Stimulated activated CD4-positive, alpha-beta T cell treated with anti-CD3 and anti-CD28 coated beads, Interleukin-1b, Interleukin-23, amount 100 ng/mL, for 48 hours (primary cell): ENCODE results near the gene CCDC134.
"Not testable (repeated sequence)": the region's sequence is repeated elsewhere in the genome, so short reads cannot be mapped to it uniquely, and the experiment has no call there.

Source experiments
- DNase-seq: peaks from one replicate; pipeline ENCODE4 v3.0.0-alpha.2; 2020

CCDC134 gene

DNA sequence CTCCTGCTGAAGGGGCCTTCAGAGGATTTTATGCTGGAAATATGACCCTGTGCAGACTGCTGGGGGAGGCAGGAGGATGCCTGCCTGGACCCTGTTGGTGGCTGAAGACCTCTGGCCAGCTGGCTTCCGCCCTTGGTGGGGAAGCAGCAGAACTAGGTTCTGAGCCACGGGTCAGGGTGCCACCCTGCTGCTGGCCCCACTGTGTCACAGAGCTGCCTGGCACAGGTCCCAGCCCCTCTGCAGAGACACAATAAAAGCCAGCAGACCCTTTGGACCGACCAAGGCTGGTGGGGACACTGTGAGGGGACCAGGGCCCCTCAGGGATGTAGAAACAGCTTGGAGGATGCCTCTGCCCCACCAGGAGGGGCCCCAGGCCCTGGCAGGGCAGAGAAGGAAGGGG lies 25.5 kb downstream of the CCDC134 start:
- no peak for DNase-seq

DNA sequence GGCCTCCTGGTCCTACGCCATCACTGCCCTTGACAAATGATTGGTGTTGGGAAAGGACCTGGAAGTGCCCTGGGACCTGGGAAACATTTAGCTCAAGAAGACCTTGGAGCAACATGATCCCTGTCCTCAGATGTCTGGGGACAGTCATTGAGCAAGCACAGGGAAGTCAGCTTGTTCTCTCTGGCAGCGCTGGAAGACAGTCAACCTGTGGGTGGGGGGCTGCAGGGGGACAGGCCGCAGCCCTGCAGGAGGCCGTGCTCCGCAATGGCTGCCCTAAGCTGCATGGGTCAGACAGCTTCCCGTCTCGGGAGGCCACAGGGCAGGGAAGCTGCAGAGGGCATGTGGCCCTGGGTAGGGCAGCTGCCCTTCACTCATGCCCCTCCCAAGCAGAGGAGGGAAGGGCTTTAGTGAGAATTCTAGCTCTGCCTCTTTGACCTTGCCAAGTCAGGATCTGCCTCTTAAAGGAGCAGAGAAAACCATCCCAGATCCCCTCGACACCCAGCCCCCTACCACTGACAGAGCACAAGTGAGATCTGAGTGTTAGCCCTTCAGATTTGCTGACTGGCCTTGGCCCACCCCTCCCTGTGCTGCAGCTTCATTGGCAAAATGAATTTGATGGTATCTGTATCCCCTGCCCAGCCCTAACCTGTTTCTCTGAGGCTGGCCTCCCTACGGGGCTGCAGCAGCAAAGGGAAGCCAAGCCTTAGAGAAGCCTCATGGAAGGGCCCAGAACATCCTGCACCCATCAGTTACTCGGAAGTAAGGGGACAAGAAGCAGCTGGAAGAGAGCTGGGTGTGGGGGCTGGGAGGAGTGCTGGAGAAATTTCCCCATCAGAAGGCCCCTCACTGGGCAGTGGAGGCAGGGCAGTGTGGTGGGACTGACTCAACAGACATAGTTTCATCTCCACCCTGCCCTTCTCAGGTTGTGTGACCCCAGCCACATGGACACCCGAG lies 26.2 kb downstream of the CCDC134 start:
- DNase-seq: no peak

DNA sequence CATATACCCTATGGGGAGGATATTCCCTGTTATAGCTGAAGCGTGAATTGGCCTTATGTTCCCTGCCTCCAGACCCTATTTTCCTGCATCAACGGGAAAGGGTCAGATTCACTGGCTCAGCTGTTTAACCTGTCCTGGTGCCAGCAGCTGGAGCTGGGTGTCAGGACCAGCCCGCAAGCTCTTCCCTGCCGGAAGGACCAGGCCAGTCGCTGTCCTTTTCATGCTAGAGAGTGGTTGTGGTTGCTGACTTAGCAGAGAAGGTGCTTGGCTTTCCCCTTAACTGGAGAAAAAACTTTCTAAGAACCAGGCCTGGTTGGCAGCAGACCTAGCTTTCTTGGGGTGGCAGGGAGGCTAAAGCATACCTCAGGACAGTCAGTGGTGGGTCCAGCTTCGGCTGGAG lies 27.2 kb downstream of the CCDC134 start:
- DNase-seq: no peak

DNA sequence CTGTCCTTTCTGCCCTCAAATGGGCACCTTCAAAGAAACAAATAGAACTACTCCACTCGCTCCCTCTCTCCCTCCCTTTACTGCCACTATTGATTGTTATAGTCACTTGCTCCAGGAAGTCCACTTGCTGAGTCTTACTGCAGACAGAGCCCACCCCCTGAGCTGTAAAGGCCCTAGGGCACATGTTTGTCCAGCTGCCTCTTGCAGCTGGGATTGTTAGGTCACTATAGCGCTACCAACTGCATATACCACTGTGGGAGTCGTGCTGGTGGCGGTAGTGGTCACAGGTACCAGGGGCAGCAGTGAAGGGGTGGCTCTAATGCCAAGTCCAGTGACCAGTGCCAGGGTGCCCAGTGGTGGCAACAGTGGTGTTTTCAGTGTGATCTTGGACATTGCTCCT lies 28.0 kb downstream of the CCDC134 start:
- DNase-seq: no peak

DNA sequence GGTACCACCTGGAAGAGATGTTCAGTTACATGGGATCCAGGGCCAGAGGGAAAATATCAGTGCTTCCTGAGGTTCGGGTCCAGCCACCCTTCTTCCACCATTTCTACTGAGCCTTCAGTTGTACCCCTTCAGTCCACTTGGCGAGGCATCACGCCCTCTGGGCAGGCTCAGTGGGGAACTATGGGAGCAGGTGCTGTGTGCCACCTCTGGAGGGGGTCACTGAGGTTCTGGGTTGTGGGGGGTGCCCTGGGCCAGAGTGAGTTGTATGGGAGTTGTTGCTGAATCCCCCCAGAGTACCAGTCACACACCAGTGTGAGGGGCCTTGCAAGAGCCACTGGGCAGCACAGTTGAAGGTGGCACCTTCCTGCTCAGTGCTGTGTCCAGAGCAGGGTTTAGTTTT lies 29.7 kb downstream of the CCDC134 start:
- DNase-seq: no peak

DNA sequence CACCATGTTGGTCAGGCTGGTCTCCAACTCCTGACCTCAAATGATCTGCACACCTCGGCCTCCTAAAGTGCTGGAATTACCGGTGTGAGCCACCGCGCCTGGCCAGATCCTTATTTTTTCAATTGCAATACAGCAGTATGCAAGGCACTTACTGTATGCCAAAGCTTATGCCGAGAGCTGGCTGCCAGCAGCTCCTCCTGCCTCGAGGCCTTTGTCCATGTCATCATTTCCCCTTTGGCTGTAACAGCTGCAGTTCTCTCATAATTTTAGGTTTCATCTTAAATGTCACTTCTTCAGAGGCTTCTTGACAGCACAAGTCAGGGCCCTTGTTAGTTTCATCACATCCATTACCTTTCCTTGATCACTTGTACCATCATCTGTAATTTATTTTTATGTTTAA lies 30.9 kb downstream of the CCDC134 start:
- DNase-seq: no peak

DNA sequence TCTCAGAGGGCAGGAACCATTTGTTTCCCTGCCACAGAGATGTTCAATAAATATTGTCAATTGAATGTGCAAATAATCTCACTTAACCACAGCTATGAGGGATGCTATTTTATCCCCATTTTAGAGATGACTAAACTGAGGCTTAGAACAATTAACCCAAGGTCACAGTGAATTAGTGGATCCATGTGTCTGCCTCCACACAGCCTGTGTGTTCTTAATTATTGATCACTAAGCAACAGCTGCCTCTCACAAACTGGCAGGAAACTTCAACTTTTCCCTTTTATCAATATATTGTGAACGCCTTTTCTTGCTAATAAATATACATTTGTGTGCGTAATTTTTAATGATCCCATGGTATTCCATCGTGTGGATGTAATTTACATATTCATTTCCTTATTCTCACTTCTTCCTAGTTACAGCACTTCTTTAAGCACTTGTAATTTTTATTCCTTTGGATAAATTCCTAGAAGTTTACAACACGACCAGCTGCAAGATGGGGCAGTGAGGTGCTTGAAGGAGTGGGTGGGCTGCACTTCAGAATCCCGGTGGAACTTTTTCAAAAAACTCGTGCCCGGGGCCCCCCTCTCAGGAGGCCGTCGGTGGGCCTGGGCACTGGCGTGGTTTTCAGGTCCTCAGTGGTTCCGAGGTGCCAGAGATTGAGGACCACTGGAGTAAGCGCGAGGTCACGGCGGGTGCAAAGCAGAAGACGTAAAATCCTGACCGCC lies 31.5 kb downstream of the CCDC134 start:
- DNase-seq: no peak

DNA sequence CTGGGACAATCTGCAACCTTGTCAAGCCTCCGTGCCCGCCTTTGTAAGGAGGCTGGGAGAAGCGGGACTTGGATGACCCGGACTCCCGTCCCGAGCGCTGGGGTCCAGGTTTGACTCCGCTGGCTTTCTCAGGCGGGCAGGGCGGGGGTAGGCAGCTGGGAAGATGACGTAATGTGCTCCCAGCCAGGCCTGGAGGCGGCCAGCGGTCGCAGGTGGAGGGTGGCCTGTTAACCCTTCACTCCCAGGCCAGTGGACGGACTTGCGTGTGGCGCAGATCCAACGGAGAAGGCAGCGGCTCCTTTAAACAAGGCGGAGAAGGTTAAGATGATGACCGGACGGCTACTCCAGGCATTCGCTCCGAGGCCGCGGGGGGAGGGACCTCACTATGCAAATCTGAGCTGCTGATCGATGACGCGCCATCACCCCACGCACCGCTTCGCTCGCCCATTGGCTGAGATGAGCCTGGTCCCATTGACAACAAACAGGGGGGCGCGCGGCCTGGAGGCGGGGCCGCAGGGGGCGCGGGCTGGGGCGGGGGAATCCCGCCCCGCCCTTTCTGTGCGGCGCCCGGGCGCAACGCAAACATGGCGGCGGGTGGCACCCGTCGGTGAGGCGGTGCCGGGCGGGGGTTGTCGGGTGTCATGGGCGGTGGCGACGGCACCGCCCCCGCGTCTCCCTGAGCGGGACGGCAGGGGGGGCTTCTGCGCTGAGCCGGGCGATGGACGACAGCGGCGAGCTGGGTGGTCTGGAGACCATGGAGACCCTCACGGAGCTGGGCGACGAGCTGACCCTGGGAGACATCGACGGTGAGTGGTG lies 32.3 kb downstream of the CCDC134 start, which contains the start of gene SREBF2:
Gene SREBF2 (plus strand): TSS at position 553 of the 816 bp plus-strand sequence. CDS start 166 bp downstream, at position 719.
- peak; percentile 99 for DNase-seq

DNA sequence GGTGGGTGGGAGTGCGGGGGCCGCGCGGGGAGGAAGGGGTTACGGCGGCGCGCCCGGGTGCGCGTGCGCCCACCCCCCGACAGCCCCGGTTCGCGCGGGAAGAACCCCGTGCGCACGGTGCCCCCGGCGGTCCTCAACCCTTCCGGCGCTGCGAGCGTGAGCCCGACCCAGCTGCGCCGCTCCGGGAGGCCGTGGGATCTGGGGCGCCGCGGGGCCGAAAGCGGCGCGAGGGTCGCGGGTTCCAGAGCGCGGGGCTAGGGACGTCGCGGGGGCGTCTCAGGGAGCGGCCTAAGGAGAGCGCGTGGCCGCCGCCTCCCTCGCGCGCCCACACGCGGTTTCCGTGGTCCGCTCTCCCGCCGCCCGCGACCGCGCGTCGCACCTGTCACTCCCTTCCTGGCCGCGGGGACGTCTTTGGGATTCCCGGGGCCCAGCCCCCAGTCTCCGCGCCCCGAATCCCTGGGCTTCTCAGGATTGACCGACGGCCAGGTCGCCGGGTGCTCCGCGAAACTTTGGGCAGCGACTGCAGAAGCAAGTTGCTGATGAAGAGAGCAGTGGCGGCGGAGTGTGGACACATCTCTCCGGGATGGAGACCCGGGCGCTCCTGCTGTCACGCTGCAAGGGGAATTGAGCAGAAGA lies 33.0 kb downstream of the CCDC134 start:
- DNase-seq: no peak

DNA sequence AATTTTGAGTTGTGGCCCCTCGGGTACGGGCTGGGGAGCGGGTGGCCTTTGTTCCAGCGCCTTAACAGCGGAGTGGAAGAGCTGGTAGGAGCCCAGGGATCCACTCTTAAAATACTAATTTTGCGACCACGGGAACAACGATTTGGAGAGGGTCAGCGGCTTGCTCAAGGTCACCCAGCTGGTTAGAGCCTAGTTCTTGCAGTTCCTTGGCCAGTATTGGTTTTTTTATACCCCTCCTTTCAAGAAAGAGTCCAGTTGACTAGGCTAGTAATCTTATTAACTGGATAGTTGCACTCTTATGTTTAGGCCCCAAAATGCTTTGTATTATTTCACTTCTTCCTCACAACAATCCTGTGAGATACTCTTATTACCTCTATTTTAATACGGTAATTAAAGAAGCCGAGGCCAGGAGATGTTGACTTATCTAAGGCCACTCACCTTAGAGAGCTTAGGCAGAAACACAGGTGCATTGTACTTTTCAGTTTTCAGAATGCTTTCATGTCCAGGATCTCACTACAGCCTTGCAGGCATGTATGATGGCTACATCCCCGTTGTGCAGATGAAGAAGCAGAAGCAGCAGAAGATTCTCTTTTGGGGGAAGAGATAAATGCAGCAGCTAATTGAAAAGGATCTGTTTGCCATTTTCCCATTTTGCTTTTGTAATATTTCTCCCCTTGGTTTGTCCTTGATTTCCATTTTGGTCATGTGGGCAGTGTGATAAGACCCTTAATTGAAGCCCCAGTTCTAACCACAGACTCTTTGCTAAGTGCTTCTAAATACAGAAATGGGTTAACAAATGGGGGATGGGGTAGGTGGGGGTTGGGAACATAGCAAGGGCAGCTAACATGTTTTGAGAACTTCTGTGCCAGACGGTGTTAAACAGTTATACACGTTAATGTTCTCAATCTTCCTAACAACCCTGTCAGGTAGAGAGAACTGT lies 33.8 kb downstream of the CCDC134 start:
- no peak for DNase-seq

DNA sequence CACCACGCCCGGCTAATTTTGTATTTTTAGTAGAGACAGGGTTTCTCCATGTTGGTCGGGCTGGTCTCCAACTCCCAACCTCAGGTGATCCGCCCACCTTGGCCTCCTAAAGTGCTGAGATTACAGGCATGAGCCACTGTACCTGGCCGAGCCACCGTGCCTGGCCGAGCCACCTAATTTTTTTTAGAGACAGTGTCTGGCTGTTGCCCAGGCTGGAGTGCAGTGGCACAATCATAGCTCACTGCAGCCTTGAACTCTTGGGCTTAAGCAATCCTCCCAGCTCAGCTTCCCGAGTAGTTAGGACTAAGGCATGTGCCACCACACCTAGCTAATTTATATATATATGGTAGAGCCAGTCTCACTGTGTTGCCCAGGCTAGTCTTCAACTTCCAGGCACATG lies 35.0 kb downstream of the CCDC134 start:
- DNase-seq: not testable (repeated sequence)

DNA sequence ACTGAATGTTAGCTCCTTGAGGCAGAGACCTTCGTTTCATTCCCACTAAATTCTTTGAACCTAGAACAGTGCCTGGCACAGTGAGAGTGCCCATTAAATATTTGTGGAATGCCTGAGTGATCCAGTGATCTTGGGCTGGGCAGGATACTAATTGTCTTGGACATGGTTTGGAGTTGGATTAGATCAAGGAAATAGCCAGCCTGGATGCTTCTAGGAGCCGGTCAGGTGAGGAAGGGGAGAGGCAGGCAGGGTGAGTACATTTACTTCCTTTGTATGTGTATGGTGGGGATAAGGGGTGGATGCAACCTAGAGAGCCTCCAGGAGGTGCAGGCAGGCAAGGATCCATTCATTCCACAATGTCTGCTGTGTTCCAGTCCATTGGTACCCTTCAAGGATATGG lies 36.1 kb downstream of the CCDC134 start:
- DNase-seq: no peak

DNA sequence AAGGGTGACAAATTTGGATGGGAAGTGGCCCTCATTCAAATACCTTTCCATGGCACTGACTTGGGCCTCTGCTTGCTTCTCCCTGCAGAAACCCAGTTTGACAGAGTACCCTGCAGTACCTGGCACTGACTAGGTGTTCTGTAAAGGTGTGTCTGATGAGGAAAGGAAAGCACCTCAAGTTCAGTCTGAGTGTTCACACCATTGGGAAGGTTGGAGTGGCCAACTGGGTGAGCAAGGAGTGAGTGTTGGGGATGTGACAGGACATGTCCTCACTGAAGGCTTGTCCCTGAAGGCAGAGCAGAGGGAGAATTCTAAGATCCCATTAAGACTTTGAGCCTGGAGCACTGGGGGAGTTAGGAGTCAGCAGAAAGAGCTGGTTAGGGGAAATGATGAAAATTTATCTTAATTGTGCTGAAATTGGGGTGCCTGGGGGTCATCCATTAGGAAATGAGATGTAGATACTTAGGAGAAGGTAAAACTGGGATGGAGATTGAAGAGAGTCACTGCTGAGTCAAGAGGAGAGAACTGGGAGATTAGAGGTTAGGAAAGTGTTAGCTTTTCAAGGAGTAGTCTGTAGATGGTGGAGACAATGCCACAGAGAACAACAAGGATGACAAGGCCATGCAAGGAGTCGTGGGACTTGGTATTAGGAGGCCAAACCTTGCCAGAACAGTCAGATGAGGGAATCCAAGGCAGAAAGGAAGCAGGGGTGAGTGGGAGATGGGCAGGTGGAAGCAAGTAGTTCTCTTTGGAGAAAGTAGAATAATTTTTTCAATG lies 38.6 kb downstream of the CCDC134 start:
- DNase-seq: no peak

DNA sequence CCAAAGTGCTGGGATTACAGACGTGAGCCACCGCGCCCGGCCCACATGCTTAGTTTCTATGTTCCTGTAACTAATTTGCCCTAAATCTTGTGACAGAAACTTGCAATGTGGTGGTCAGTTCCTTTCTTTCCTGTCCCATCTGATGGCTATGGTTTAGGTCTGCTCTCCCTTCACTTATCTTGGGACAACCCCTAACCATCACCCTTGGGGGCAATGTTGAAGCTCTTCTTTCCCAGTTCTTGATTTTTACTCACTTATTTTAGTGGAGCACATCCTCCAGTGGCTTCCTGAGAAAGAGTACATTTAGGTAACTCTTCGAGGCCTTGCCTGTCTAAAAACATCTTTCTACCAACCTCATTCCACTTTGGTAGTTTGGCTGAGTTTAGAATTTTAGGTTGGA lies 39.7 kb downstream of the CCDC134 start:
- DNase-seq: no peak

DNA sequence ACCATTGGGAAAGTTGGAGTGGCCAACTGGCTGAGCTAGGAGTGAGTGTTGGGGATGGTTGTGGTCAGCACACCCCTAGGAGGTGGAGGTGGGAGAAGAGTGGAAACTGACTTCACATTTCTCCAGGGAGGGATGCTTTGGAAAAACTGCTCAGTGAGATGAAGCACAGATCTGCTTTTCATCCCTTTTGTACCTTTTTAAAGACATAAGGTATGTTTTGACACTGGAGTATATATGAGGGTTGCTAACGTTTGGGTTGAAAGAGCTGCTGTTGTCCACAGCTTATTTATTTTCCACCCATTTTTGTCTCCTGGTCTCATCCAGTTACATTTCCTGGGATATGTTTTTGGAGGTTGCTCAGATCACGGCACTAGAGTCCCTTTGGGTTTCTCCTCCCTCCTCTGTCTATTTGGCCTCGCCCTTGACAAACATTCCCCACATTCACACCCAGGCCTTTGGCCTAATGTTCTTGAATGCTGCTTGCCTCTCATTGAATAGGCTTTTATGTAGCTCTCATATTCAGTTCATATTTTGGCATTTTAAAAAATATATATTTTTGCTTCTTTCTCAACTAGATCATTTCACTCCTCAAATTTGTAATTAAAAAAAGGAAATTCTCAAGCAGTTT lies 40.7 kb downstream of the CCDC134 start:
- DNase-seq: no peak

DNA sequence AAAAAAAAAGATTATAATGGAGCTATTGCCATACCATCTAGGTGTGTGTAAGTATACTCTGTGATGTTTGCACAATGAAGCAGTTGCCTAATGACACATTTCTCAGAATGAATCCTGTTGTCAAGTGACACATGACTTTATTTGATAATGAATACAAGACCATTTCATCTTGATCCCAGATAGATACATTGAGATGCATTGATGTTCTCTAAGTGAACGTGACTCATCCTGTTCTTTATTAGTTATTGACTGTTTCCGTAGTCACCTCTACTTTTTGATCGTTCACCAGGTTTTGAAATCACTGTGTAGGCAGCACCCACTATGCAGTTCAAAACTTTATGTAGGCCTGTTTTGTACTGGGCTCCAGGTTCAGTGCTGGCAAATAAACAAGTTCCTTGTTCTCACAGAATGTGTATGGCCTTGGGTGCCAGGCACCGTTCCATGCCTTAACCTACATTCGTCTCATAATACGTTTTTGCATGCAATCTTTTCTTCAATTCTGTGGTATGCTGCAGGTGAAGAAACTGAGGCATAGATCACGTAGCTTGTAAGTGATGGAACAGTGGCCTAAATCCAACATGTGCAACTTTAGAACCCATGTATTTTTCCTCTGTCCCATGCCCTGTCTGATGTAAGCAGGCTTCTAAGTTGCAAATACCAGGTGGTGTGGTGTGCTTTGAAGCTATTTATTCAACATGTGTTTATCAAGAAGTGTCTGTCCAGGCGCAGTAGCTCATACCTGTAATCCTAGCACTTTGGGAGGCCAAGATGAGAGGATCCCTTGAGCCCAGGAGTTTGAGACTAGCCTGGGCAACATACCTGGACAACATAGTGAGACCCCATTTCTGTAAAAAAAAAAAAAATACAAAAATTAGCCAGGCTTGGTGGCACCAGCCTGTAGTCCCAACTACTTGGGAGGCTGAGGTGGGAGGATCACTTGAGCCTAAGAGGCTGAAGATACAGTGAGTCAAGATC lies 42.8 kb downstream of the CCDC134 start:
- peak; percentile 45 for DNase-seq

DNA sequence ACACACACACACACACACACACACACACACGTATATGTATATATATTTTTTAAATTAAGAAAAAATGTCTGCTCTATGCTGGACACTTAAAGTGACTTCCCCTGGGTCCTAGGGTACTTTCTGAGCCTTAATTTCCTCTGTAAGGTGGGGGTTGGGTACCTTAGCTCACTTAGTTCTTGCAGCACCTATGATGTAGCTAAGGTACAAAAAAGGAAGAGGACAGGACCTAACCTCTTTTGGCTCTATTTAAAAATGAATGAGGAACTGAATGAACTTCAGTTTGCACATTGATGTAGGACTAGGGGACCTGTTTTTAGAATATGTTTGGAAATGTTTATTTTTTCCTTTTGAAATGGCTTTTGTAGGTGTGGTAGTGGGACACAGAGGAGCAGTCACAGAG lies 43.6 kb downstream of the CCDC134 start:
- DNase-seq: no peak

DNA sequence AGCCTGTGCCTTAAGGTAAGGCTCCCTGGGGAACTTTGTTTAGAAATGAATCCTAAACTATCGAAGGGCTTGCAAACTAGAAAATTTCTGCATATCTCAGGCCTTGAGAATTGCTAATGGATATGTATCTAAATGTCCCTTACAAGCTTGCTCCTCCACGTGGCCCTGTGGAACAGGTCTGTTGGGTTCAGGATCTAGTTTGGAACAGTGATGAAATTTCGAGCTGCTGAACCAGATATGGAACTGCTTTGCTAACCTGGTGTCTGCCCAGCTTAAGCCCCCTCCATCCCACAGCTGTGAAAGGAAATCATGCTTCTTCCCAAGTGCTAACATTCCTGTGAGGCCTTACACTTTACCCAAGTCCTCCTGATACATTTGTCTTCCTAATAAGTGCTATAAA lies 44.0 kb downstream of the CCDC134 start:
- DNase-seq: no peak
